Cardiac muscle cell (in vitro differentiated cells and primary cell): ENCODE data around the gene CCL27. TPM values are rescaled to one million over a fixed set of nuclear protein-coding genes. Genes with fewer than 3 reads are reported as not detected.

Source experiments
- DNase-seq, 2 donors: peaks; one replicate each; pipeline versions ENCODE4 v3.0.0 to v3.0.0-alpha.2; 2010 to 2017; ENCODE audit warnings: low read depth in 1 of 2, low spot score in 1 of 2
- H3K27ac ChIP-seq: fragments of 200-600 bp; sonication (generic); 2 replicates; pipeline ENCODE4 v1.5.1; 2016
- H3K27me3 ChIP-seq: fragments of 200-600 bp; sonication (generic); 2 replicates; pipeline ENCODE4 v1.6.0; 2016; ENCODE audit warnings: control low read depth
- H3K36me3 ChIP-seq: fragments of 200-600 bp; sonication (generic); 2 replicates; pipeline ENCODE4 v1.5.1; 2016; ENCODE audit warnings: control low read depth
- H3K4me1 ChIP-seq: fragments of 200-600 bp; sonication (generic); 2 replicates; pipeline ENCODE4 v1.8.1; 2017; ENCODE audit warnings: low read depth, mild to moderate bottlenecking, mixed run types
- H3K4me3 ChIP-seq: fragments of 200-600 bp; sonication (generic); 2 replicates; pipeline ENCODE4 v1.5.1; 2016; ENCODE audit warnings: mild to moderate bottlenecking
- H3K9me3 ChIP-seq: fragments of 200-600 bp; sonication (generic); 2 replicates; pipeline ENCODE4 v1.5.1; 2017; ENCODE audit warnings: low read depth, mild to moderate bottlenecking, control low read depth
- polyA plus RNA-seq: library from polyadenylated mRNA; unstranded; fragments of >200 nt; fragmentation: Nextera tagmentation; extraction: Ambion mirVana; gene quantifications from 2 replicates; pipeline ENCODE4 v1.2.1, GENCODE V29; 2016
- total RNA-seq: library from RNA; depleted of rRNA; stranded (reverse); fragments of >200 nt; gene quantifications from 2 replicates; pipeline ENCODE4 v1.2.3, GENCODE V29; 2016
- TF ChIP-seq, protein P1 (sequence below): IDR thresholded peaks from 2 replicates; pipeline ENCODE4 v1.5.1; 2012; ENCODE audit warnings: low read depth, mild to moderate bottlenecking, low read length

CCL27 gene
- total and polyA plus RNA-seq, 2 experiments from 2014 or later = 0.77 to 1.3 TPM

GRCh38 chr9:34651876-34652601, 10.4 kb downstream of the CCL27 start, which contains the start of gene IL11RA:
IL11RA (plus strand) TSS chr9:34652185; CDS start chr9:34655218, 3,033 bp downstream.
- Histone ChIP-seq H3K36me3 (peaks cover 18% of the 10 kb centered on the region), H3K4me3 (peak within 1 kb of the TSS; percentile 21), H3K9me3 (no peaks in the 10 kb centered on the region), H3K27me3 (no peaks in the 10 kb centered on the region), H3K4me1 (peaks cover 44% of the 10 kb centered on the region), H3K27ac (peak within 1 kb of the TSS; percentile 81)
- peak; percentile 83 to 92 for DNase-seq
- TF ChIP-seq, protein P1, sequence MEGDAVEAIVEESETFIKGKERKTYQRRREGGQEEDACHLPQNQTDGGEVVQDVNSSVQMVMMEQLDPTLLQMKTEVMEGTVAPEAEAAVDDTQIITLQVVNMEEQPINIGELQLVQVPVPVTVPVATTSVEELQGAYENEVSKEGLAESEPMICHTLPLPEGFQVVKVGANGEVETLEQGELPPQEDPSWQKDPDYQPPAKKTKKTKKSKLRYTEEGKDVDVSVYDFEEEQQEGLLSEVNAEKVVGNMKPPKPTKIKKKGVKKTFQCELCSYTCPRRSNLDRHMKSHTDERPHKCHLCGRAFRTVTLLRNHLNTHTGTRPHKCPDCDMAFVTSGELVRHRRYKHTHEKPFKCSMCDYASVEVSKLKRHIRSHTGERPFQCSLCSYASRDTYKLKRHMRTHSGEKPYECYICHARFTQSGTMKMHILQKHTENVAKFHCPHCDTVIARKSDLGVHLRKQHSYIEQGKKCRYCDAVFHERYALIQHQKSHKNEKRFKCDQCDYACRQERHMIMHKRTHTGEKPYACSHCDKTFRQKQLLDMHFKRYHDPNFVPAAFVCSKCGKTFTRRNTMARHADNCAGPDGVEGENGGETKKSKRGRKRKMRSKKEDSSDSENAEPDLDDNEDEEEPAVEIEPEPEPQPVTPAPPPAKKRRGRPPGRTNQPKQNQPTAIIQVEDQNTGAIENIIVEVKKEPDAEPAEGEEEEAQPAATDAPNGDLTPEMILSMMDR = no peak

GRCh38 chr9:34651321-34651720, 11.1 kb downstream of the CCL27 start:
- DNase-seq = peak in 1 of 2 donors; percentile 69
- Histone ChIP-seq H3K4me3 (peak overlapping the region; percentile 21), H3K4me1 (peaks cover 44% of the 10 kb centered on the region), H3K9me3 (no peaks in the 10 kb centered on the region), H3K27ac (peak overlapping the region; percentile 81), H3K27me3 (no peaks in the 10 kb centered on the region), H3K36me3 (peaks cover 18% of the 10 kb centered on the region)
- TF ChIP-seq, protein P1 = no peak

- Histone ChIP-seq H3K27ac (peak overlapping the region; percentile 81), H3K9me3 (no peaks in the 10 kb centered on the region), H3K4me3 (no peak overlapping the region), H3K27me3 (no peaks in the 10 kb centered on the region), H3K36me3 (peaks cover 18% of the 10 kb centered on the region), H3K4me1 (peaks cover 49% of the 10 kb centered on the region)
- TF ChIP-seq, protein P1 = no peak
- DNase-seq = peak in 1 of 2 donors; percentile 80
Observed at GRCh38 chr9:34650816-34651215, 11.6 kb downstream of the CCL27 start.

DNA sequence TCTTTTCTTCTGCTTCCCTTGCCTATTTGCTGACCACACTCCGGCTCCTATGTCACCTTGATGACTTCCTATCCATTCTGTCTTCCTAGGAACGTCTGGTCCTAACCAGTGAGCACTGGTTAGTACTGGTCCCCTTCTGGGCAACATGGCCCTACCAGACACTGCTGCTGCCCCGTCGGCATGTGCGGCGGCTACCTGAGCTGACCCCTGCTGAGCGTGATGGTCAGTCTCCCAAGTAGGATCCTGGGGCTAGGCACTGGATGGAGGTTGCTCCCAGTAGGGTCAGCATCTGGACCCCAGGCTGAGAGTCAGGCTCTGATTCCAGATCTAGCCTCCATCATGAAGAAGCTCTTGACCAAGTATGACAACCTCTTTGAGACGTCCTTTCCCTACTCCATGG, 13.8 kb downstream of the CCL27 start:
- no peak overlapping the region for H3K4me3 ChIP-seq
- H3K4me1 ChIP-seq = peaks cover 35% of the 10 kb centered on the region
- no peaks in the 10 kb centered on the region for H3K27me3 ChIP-seq
- no peak overlapping the region for H3K27ac ChIP-seq
- H3K36me3 ChIP-seq = peaks cover 18% of the 10 kb centered on the region
- H3K9me3 ChIP-seq = no peaks in the 10 kb centered on the region
- TF ChIP-seq, protein P1 = no peak
- no peak for DNase-seq

GRCh38 chr9:34647651-34648050, 14.8 kb downstream of the CCL27 start:
- Histone ChIP-seq H3K9me3 (no peaks in the 10 kb centered on the region), H3K4me3 (peak overlapping the region; percentile 61), H3K27ac (peak overlapping the region; percentile 95), H3K36me3 (peaks cover 18% of the 10 kb centered on the region), H3K27me3 (no peaks in the 10 kb centered on the region), H3K4me1 (peaks cover 25% of the 10 kb centered on the region)
- TF ChIP-seq, protein P1 = no peak
- DNase-seq = no peak
